Lower leg skin (tissue), 3 donors: ENCODE results near the gene GSTM2.

Source experiments
- POLR2A ChIP-seq, 2 donors: fragments of 450-650 bp; IDR thresholded peaks; one replicate each; pipeline ENCODE4 v1.6.1; 2016 to 2017; ENCODE audit warnings: antibody characterized with exemption in 2 of 2, mild to moderate bottlenecking in 1 of 2, moderate library complexity in 1 of 2
- TF ChIP-seq, protein P1 (sequence below), 3 donors: fragments of 450-650 bp; IDR thresholded peaks; one replicate each; pipeline ENCODE4 v1.5.1; 2016; ENCODE audit warnings: antibody characterized with exemption in 3 of 3, mild to moderate bottlenecking in 3 of 3, moderate library complexity in 2 of 3

DNA sequence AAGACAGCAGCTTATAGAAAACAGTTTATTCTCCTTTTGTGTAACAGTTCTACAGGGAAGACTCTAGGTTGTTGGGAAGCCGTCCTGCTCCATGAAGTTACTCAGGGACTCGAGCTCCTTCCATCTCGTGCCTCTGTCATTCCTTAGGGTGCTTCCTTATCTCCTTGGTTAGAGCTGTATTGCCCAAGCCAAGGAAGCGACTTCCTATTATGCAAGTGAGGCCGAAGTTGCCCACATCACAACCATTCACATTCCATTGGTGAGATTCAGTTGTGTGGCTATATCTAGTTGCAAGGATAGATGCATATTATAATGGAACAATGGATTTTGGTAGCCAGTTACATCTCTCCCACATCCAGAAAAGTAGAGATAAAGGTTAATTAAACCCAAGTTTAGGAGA lies 53.2 kb downstream of the GSTM2 start:
- TF ChIP-seq, protein P1, sequence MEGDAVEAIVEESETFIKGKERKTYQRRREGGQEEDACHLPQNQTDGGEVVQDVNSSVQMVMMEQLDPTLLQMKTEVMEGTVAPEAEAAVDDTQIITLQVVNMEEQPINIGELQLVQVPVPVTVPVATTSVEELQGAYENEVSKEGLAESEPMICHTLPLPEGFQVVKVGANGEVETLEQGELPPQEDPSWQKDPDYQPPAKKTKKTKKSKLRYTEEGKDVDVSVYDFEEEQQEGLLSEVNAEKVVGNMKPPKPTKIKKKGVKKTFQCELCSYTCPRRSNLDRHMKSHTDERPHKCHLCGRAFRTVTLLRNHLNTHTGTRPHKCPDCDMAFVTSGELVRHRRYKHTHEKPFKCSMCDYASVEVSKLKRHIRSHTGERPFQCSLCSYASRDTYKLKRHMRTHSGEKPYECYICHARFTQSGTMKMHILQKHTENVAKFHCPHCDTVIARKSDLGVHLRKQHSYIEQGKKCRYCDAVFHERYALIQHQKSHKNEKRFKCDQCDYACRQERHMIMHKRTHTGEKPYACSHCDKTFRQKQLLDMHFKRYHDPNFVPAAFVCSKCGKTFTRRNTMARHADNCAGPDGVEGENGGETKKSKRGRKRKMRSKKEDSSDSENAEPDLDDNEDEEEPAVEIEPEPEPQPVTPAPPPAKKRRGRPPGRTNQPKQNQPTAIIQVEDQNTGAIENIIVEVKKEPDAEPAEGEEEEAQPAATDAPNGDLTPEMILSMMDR (IDR thresholded peaks at IDR 0.05) = no peak
- no peak for TF ChIP-seq POLR2A (IDR thresholded peaks at IDR 0.05)
